ENCODE results near the gene TSPAN18. TPM values are rescaled to one million over a fixed set of nuclear protein-coding genes. Genes with fewer than 3 reads are reported as not detected.
A peak's percentile ranks its signal among the peaks of the same experiment; 100 is the strongest.

TSPAN18 gene
- total RNA-seq, 1 donor from 2014 or later: 46.4 TPM

DNA sequence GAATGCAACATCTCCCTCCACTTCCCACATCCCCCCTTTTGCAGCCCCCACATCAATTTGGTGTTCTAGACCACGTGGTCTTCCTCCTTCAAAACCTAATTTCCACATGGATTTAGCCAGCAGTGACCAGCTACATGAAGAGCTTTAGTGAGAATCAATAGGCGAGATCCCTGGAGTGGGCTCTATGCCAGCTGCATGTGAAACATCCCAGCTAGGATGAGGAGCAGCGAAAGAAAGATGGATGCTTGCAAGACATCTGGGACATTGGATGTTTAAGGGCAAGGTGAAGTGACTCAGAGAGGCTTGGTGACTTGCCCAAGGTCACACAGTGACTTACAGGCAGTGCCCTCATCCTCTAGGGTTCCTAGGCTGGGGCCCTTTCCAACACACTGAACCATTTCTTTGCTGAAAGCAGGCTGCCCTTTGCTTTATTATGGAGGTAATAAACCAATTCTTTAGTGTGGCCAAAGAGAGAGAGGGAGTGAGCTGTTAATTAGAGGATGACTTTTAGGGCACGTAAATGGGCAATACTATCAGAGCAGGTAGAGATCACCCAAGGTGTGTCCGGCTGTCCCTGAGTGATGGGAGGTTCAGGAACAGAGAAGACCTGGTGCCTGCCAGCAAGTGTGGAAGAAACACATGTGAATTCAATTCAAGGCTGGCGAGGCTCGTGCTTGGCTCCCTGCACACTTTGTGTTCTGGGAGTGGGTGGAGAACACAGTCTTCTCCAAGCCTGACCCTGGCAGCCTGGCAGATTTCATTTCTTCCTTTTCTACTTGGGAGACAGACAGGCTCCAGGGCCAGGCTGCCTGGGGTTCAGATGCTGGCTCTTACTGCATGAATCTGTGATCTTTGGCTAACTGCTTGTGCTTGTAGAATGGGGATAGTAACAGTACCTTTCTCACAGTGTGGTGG is 24.0 kb downstream of the TSPAN18 start:
- H3K36me3 ChIP-seq: no peaks in the 10 kb centered on the region
- no peaks in the 10 kb centered on the region for H3K9me3 ChIP-seq
- intact Hi-C loops (cut with DNase I): no loop called here
- no peaks in the 10 kb centered on the region for H3K27me3 ChIP-seq
- ATAC-seq: no peak
- no peak overlapping the region for H3K4me3 ChIP-seq
- H3K4me1 ChIP-seq: no peaks in the 10 kb centered on the region
- TF ChIP-seq, protein P1, sequence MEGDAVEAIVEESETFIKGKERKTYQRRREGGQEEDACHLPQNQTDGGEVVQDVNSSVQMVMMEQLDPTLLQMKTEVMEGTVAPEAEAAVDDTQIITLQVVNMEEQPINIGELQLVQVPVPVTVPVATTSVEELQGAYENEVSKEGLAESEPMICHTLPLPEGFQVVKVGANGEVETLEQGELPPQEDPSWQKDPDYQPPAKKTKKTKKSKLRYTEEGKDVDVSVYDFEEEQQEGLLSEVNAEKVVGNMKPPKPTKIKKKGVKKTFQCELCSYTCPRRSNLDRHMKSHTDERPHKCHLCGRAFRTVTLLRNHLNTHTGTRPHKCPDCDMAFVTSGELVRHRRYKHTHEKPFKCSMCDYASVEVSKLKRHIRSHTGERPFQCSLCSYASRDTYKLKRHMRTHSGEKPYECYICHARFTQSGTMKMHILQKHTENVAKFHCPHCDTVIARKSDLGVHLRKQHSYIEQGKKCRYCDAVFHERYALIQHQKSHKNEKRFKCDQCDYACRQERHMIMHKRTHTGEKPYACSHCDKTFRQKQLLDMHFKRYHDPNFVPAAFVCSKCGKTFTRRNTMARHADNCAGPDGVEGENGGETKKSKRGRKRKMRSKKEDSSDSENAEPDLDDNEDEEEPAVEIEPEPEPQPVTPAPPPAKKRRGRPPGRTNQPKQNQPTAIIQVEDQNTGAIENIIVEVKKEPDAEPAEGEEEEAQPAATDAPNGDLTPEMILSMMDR (IDR thresholded peaks at IDR 0.05): no peak
- DNase-seq: no peak
- no peak overlapping the region for H3K27ac ChIP-seq

DNA sequence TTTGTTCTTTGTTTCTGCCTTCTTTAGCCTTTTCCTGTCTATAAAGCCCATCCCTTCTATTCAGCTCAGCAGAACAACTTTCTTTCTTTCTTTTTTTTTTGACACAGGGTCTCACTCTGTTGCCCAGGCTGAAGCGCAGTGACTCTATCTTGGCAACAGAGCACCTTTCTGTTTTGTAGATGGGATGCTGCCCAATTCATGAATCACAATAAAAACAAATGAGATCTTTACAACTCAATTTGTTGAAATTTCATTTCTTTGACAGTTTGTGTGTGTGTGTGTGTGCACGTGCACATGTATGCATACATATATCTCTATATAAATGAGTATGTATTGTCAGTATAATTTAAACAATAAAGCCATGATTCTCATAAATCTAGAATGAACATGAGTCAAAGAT is 25.5 kb downstream of the TSPAN18 start:
- Histone ChIP-seq H3K4me1 (no peaks in the 10 kb centered on the region), H3K36me3 (no peaks in the 10 kb centered on the region), H3K27me3 (no peaks in the 10 kb centered on the region), H3K9me3 (no peaks in the 10 kb centered on the region), H3K4me3 (no peak overlapping the region), H3K27ac (no peak overlapping the region)
- TF ChIP-seq, protein P1 (IDR thresholded peaks at IDR 0.05): no peak
- ATAC-seq (no peak), DNase-seq (no peak)
- intact Hi-C loops (cut with DNase I): no loop called here

DNA sequence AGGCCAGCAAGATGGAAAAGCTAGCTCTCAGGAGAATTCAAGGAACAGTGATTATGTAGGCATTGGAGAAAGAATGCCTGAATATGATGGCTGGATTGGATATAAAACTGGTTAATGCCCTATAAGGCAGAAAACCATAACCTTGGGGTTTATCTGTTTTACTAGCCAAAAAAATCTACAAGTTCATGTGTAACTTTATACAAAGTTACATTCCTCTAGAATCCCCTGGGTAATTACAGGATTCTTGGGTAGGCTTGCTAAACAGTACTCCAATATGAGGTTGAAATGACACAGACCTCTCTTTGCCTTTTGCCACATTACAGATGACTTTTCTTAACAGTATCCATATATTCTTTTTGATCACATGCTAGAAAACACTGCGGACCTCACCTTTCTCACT is 26.0 kb downstream of the TSPAN18 start:
- TF ChIP-seq, protein P1 (IDR thresholded peaks at IDR 0.05): no peak
- DNase-seq (no peak), ATAC-seq (no peak)
- Histone ChIP-seq H3K27ac (no peak overlapping the region), H3K4me3 (no peak overlapping the region), H3K9me3 (no peaks in the 10 kb centered on the region), H3K4me1 (no peaks in the 10 kb centered on the region), H3K27me3 (no peaks in the 10 kb centered on the region), H3K36me3 (no peaks in the 10 kb centered on the region)
- intact Hi-C loops (cut with DNase I): no loop called here

DNA sequence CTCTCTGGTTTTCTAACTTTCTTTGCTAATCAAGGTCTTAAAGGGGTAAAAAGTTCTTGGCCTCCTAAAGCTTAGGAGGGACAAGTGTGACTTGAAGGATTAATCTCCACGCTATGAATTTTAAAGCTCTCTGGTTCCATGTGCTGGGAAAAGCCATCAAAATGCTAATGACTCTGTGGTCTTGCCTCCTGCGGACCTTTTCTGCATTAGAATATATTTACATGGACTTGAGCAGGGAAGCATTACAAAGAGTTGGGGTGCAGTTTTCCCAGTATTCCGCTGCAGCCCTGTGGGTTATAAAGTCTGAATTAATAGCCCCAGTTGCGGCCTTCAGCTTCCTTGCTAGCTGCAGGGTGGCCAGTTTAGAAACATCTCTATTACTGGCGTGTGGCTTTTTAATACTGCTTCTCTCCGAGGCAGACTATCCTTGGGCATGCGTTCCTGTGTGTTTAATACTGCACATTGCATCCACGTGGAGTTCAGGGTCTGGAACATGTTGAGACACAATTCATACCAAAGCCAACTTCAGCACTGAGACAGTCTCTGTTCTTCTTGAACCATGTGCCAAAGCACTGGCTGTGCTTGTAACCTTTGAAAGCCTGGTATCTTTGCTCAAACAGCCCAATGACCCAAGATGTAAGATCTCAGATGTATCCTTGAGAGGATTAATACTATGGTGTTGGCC is 27.3 kb downstream of the TSPAN18 start:
- no peaks in the 10 kb centered on the region for H3K4me1 ChIP-seq
- ATAC-seq (no peak), DNase-seq (no peak)
- TF ChIP-seq, protein P1 (IDR thresholded peaks at IDR 0.05): no peak
- no peaks in the 10 kb centered on the region for H3K27me3 ChIP-seq
- H3K36me3 ChIP-seq: no peaks in the 10 kb centered on the region
- no peak overlapping the region for H3K4me3 ChIP-seq
- no peak overlapping the region for H3K27ac ChIP-seq
- H3K9me3 ChIP-seq: no peaks in the 10 kb centered on the region
- intact Hi-C loops (cut with DNase I): no loop called here

DNA sequence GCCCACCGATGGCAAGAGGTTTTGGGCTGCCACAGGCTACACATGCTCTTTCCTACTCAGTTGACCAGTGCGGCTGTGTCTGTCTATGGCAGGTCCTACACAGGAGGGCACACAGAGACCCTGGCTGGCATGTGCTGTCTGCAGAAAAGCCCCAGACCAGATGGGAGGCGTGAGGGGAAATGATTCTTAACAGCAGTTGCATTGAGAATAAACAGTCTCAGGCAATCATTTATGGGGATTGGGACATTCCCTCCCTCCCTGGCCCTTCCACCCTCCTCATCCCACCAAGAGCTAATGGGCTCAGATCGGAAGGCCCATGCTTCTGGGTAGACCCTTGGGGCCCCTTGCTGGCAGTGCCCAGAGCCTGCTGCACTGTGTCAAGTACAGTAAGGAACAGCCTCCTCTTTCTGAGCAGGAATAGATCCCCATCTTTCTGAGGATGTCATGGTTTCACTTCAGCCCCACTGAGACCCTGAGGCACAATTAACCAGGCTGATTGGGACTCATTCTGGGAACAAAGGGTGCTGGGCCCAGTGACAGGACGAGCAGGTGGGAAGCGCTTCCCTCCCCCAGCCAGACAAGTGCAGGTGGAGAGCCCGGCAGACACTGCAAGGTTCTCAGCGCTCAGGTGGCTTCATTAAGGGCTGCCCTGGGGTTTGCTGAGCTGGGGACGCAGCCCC is 28.3 kb downstream of the TSPAN18 start:
- TF ChIP-seq, protein P1 (IDR thresholded peaks at IDR 0.05): no peak
- Histone ChIP-seq H3K27ac (no peak overlapping the region), H3K4me3 (no peak overlapping the region), H3K9me3 (no peaks in the 10 kb centered on the region), H3K27me3 (no peaks in the 10 kb centered on the region), H3K4me1 (no peaks in the 10 kb centered on the region), H3K36me3 (no peaks in the 10 kb centered on the region)
- intact Hi-C loops (cut with DNase I): no loop called here
- ATAC-seq: no peak
- peak; percentile 21 for DNase-seq
